Embryonic facial prominence (tissue), 1 donor: ENCODE data around the gene ARHGAP26.
A peak's percentile ranks its signal among the peaks of the same experiment; 100 is the strongest.
"Not testable (repeated sequence)": the region's sequence is repeated elsewhere in the genome, so short reads cannot be mapped to it uniquely, and the experiment has no call there.

Experiments used
- DNase-seq: peaks from one replicate; pipeline ENCODE4 v3.0.0-alpha.2; 2016; ENCODE audit errors: extremely low spot score

ARHGAP26 gene

GRCh38 chr5:142902186-142902965 is 132.2 kb downstream of the ARHGAP26 start:
- DNase-seq, result no peak

- DNase-seq, result no peak
These were observed 134.2 kb downstream of the ARHGAP26 start for GRCh38 chr5:142904416-142904815.

- DNase-seq, result no peak
These were observed 135.2 kb downstream of the ARHGAP26 start for GRCh38 chr5:142905348-142905747.

GRCh38 chr5:142906863-142907671 is 136.9 kb downstream of the ARHGAP26 start:
- DNase-seq, result no peak

- DNase-seq, result no peak
These were observed 138.5 kb downstream of the ARHGAP26 start for GRCh38 chr5:142908659-142909058.

GRCh38 chr5:142910128-142910527 is 140.0 kb downstream of the ARHGAP26 start:
- no peak for DNase-seq

- no peak for DNase-seq
These were observed 141.0 kb downstream of the ARHGAP26 start for GRCh38 chr5:142911170-142911569.

GRCh38 chr5:142911775-142912174 is 141.6 kb downstream of the ARHGAP26 start:
- no peak for DNase-seq

- no peak for DNase-seq
These were observed 143.7 kb downstream of the ARHGAP26 start for GRCh38 chr5:142913728-142914338.

- DNase-seq, result no peak
These were observed 144.9 kb downstream of the ARHGAP26 start for GRCh38 chr5:142915038-142915437.

- DNase-seq, result no peak
These were observed 145.7 kb downstream of the ARHGAP26 start for GRCh38 chr5:142915813-142916424.

GRCh38 chr5:142918959-142919635 is 148.9 kb downstream of the ARHGAP26 start:
- DNase-seq, result no peak

GRCh38 chr5:142920849-142921612 is 150.9 kb downstream of the ARHGAP26 start:
- DNase-seq, result no peak

- DNase-seq, result peak; percentile 31
These were observed 152.2 kb downstream of the ARHGAP26 start for GRCh38 chr5:142922223-142922952.

- no peak for DNase-seq
These were observed 154.1 kb downstream of the ARHGAP26 start for GRCh38 chr5:142924135-142924883.

- no peak for DNase-seq
These were observed 155.6 kb downstream of the ARHGAP26 start for GRCh38 chr5:142925795-142926194.

- no peak for DNase-seq
These were observed 156.4 kb downstream of the ARHGAP26 start for GRCh38 chr5:142926549-142926948.

- DNase-seq, result not testable (repeated sequence)
These were observed 158.8 kb downstream of the ARHGAP26 start for GRCh38 chr5:142928999-142929398.

GRCh38 chr5:142929587-142929986 is 159.4 kb downstream of the ARHGAP26 start:
- DNase-seq, result no peak
